NCI-H146 treated with DMSO at 0.1 percent for 48 hours (cell line): ENCODE data around the gene STRN4.
A peak's percentile ranks its signal among the peaks of the same experiment; 100 is the strongest.
"Not testable (repeated sequence)": the region's sequence is repeated elsewhere in the genome, so short reads cannot be mapped to it uniquely, and the experiment has no call there.

ENCODE experiments used
- DNase-seq: peaks from one replicate; lab custom pipeline; 2025; ENCODE audit not compliant: unreplicated experiment; lab: John Stamatoyannopoulos, UW

STRN4 gene

DNA sequence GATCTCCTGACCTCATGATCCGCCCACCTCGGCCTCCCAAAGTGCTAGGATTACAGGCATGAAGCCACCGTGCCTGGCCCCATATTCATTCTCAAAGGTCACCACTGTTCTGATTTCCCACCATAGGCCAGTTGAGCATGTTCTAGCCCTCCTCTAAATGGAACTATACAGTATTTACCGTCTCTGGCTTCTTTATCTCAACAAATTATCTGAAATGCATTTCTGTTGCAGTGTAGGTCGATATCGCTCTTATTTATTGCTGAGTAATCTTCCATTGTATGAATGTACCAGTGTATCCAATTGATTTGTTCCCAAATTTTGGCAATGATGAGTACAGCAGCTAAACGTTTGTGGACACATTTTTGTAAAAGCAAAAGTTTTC lies 26.8 kb upstream of the STRN4 start:
- no peak for DNase-seq

DNA sequence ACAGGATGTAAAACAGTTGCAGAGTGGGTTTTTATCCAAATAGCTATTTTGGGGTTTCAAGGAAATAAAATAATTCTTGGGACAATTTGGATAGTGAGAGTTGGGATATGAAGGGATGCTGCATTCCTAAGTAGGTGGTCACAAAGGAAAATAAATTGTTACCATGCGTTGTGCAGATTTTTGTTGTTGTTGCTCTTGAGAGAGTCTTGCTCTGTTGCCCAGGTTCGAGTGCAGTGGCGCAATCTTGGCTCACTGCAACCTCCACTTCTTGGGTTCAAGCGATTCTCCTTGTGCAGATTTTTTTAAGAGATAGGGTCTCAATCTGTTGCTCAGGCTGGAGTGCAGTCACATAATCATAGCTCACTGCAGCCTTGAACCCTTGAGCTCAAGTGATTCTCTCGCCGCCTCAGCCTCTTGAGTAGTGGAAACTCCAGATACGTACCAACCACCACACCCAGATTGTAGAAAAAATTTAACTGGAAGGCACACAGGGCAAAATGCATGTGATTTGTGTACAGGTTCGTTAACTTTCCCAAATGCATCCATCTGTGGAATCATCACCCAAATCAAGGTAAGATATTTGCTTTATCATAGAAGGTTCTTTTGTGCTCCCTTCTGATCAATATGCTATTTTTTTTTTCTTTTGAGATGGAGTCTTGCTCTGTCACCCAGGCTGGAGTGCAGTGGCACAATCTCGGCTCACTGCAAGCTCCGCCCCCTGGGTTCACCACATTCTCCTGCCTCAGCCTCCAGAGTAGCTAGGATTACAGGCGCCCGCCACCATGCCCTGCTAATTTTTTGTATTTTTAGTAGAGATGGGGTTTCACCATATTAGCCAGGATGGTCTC lies 26.1 kb upstream of the STRN4 start:
- DNase-seq: no peak

DNA sequence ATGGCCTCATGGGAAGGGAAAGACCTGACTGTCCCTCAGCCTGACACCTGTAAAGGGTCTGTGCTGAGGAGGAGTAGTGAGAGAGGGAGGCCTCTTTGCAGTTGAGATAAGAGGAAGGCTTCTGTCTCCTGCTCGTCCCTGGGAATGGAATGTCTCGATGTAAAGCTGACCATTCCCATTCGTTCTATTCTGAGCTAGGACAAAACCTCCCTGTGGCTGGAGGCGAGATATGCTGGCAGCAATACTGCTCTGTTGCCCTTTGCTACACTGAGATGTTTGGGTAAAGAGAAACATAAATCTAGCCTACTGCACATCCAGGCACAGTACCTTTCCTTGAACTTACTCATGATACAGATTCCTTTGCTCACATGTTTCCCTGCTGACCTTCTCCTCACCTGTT lies 22.5 kb upstream of the STRN4 start:
- DNase-seq: not testable (repeated sequence)

DNA sequence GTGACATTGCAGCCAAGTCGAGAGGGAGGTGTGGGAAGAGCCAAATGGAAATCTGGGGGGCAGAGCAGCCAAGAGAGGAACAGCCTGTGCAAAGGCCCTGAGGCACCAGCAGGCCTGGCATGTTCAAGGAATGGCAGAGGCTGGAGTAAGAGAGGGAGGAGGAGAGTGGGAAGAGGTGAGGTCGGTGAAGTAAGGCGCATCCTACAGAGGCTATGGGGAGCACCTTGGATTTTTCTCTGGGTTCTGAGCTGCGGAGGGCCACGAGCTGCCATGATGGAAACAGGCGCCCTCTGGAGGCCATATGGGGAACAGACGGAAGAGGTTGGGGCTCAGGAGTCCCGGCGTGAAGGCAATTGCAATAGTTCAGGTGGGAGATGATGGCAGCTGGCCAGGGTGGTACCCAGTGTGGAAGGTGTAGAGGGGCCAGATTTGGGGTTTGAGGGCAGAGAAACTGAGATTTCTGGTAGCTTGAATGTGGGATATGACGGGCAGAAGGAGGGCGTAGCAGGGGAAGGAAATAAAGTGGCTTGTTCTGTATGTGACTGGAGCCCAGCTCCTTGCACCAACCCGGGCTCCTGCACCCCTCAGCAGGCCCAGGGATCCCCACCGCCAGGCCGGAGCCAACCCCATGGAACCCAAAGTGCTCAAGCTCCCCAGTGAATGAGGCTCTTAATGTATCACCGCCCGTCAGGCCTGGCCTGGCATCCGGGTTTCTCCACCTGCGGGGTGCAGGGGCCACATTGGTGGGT lies 20.5 kb upstream of the STRN4 start:
- DNase-seq: peak; percentile 35

DNA sequence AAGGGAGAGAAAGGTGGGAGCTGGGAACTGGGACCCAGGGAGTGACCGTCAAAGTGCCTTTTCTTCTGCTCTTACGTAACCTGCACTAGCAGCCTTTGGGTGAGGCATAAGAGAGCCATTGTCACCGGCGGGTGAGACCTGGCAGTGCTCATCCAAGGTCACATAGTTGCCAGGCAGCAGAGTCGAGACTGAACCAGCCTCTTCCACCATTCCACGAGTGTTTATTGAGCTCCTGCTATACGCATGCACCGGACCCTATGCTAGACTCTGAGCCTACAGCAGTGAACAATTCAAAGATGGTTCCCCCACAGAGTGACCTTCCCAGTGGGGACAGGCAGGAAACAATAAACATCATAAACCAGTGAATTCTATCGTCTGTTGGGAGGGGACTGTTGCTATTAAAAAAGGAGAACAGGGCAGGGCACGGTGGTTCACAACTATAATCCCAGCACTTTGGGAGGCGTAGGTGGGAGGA lies 18.6 kb upstream of the STRN4 start:
- no peak for DNase-seq

DNA sequence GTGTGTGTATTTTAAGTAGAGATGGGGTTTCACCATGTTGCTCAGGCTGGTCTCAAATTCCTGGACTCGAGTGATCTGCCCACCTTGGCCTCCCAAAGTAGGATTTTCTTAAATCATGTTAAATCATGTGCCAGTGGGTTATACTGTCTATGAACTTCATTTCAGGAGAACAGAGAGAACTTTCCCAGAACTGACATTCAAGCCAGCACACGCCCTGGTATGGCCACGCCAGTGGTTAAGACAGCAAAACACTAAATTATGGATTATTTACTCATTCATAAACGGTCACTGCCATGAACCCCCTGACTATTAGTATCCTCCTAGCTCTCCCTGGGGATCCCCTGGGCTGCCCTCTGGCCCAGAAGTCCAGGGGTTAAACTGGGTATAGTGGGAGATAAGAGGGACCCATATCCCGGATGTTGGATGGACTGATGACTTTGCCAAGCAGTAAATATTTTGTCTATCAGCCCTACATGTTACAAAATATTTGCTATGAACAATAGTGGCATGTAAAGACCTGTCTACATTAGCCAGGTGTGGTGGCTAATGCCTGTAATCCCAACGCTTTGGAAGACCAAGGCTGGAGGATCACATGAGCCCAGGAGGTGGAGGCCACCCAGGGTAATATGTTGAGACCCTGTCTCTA lies 16.1 kb upstream of the STRN4 start:
- no peak for DNase-seq

DNA sequence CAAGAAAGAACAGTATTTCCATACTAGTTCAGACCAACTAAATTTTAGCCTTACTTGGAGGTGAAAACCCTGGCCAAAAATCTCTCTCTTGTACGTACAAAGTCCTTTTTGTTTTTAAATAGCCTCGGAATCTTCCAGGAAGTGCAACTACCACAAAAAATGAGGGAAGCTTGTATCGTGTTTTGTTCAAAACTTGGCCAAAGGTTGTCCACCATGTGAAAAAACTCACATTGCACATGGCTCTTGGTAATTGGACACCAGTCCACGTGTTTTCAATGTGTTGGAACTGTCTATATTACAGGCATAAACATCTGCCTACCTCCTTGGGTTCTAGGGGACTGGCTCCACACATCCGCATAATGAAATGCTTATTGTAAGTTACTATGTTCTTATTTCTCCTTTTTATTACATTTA lies 15.2 kb upstream of the STRN4 start:
- no peak for DNase-seq

DNA sequence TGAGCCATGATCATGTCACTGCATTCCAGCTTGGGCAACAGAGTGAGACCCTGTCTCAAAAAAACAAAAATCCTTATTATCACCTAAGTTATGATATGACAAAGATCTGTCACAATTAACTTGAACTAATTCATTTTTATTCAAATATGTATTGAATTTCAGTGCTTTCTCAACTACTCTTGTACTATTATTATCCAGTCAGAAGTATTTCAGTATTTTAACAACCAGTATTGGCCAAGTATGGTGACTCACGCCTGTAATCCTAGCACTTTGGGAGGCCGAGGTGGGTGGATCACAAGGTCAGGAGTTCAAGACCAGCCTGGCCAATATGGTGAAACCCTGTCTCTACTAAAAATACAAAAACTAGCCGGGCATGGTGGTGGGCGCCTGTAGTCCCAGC lies 14.6 kb upstream of the STRN4 start:
- not testable (repeated sequence) for DNase-seq

DNA sequence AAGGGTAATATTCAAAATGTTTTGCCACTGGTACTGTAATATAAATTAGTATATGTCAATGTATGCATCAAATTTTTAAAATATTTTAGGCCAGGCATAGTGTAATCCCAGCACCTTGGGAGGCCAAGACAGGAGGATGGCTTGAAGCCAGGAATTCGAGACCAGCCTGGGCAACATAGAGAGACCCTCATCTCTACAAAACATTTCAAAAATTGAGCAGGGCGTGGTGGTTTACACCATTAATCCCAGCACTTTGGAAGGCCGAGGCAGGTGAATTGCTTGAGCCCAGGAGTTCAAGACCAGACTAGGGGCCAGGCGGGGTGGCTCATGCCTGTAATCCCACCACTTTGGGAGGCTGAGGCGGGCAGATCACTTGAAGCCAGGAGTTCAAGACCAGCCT lies 14.1 kb upstream of the STRN4 start:
- no peak for DNase-seq

DNA sequence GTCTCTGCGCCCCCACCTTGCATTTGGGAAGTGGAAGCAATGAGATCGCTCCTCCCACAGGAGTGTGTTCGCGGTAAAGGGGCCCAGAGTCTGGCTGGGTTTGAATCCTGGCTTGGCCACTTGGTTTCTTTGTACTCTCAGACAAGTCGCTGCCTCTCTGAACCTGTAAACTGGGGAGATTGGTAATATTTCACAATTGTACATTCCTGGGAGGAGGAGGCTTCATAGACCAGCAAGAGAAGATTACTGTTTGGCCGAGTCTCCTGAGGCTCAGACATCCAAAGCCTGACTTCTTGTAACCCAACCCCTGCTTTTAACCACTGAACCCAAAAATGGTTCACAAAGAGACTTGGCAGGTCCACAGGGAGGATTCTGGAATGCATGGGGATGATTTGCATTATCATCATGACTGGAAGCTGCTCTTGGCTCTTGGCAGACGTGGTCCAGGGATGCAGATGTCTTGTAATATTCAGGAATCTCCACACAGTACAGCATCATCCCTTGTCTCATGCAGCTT lies 13.6 kb upstream of the STRN4 start:
- DNase-seq: no peak

DNA sequence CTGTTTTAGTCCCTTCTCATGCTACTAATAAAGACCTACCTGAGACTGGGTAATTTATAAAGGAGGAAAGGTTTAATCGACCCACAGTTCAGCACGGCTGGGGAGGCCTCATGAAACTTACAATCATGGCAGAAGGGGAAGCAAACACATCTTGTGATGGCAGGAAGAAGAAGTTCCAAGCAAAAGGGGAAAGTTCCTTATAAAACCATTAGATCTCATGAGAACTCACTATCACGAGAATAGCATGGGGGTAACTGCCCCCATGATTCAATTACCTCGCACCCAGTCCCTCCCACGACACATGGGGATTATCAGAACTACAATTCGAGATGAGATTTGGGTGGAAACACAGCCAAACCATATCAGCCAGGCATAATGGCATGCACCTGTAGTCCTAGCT lies 13.0 kb upstream of the STRN4 start:
- DNase-seq: no peak

DNA sequence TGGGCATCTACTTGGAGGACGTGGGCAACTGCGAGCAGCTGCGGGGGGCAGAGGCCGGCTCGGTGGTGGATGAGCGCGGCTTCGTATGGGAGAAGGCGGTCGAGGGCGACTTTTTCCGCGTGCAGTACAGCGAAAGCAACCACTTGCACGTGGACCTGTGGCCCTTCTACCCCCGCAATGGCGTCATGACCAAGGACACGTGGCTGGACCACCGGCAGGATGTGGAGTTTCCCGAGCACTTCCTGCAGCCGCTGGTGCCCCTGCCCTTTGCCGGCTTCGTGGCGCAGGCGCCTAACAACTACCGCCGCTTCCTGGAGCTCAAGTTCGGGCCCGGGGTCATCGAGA lies 10.3 kb upstream of the STRN4 start:
- DNase-seq: no peak

DNA sequence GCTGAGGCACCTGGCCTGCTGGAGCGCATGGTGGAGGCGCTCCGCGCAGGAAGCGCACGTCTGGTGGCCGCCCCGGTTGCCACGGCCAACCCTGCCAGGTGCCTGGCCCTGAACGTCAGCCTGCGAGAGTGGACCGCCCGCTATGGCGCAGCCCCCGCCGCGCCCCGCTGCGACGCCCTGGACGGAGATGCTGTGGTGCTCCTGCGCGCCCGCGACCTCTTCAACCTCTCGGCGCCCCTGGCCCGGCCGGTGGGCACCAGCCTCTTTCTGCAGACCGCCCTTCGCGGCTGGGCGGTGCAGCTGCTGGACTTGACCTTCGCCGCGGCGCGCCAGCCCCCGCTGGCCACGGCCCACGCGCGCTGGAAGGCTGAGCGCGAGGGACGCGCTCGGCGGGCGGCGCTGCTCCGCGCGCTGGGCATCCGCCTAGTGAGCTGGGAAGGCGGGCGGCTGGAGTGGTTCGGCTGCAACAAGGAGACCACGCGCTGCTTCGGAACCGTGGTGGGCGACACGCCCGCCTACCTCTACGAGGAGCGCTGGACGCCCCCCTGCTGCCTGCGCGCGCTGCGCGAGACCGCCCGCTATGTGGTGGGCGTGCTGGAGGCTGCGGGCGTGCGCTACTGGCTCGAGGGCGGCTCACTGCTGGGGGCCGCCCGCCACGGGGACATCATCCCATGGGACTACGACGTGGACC lies 9.7 kb upstream of the STRN4 start:
- no peak for DNase-seq

DNA sequence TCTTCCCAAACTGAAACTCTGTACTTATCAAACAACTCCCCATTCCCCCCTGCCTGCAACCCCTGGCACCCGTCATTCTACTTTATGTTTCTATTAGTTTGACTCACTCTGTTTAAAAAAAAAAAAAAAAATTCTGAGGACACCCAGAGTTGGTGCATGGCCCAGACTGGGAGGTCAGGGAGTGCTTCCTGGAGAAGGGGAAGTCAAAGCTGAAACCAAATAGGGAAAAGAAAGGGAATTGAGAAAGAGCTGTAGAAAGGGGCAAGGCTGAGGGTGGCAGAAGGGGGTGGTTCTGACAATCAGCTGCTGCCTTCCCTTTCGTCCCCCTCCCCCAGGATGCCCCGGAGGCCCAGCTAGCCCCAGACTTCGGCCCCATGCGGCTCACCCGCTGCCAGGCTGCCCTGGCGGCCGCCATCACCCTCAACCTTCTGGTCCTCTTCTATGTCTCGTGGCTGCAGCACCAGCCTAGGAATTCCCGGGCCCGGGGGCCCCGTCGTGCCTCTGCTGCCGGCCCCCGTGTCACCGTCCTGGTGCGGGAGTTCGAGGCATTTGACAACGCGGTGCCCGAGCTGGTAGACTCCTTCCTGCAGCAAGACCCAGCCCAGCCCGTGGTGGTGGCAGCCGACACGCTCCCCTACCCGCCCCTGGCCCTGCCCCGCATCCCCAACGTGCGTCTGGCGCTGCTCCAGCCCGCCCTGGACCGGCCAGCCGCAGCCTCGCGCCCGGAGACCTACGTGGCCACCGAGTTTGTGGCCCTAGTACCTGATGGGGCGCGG lies 9.0 kb upstream of the STRN4 start:
- no peak for DNase-seq

DNA sequence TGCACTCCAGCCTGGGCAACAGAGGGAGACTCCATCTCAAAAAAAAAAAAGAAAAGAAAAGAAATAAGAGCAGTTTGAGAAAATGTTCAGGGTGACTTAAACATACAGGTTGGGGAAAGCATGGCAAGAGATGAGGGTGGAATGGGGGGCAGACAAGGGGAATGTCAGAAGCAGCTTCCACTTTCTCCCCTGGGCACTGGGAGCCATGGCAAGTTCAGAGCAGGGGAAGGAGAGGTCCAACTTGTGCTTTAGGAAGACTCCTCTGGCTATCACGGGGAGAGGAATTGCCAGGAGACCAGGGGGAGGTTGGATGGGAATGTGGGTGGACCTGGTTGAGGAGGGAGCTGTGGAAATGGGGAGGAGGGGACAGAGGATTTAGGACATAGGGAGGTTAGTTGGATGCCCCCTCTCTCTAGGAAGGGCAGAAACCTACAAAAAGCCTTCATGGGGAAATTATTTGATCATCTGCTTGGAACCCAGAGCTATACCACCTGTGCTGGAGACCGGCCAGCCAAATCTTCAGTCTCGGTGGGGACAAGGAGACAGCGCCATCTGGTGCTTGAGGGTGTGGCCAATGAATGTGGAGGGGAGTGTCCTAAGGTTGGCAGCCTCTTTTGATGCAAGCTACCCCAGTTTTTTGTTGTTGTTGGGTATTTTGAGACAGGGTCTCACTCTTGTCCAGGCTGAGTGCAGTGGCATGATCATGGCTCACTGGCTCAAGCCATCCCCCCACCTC lies 7.3 kb upstream of the STRN4 start:
- DNase-seq: no peak

DNA sequence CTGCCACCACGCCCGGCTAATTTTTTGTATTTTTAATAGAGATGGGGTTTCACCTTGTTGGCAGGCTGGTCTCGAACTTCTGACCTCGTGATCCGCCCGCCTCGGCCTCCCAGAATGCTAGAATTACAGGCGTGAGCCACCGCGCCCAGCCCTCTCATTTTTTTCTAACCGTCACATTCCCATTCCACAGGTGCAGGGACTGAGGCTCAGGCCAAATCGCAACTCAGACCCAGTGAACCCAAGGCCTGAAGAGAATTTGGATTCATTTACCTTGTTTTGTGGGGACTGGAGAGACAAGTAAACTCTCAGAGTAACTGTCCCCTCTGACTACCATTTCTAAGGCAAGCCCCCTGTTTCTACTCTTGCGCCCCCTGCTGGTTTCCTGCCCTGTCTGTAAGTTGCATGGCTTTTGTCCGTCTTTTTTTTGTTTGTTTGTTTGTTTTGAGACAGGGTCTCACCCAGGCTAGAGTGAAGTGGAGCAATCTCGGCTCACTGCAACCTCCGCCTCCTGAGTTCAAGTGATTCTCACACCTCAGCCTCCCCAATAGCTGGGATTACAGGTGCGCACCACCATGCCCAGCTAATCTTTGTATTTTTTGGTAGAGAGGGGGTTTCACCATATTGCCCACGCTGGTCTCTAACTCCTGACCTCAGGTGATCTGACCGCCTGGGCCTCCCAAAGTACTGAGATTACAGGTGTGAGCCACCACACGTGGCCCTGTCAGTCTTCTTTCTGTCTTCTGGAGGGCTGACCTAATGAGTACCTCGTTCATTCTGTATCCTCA lies 2.3 kb upstream of the STRN4 start:
- DNase-seq: peak; percentile 4

DNA sequence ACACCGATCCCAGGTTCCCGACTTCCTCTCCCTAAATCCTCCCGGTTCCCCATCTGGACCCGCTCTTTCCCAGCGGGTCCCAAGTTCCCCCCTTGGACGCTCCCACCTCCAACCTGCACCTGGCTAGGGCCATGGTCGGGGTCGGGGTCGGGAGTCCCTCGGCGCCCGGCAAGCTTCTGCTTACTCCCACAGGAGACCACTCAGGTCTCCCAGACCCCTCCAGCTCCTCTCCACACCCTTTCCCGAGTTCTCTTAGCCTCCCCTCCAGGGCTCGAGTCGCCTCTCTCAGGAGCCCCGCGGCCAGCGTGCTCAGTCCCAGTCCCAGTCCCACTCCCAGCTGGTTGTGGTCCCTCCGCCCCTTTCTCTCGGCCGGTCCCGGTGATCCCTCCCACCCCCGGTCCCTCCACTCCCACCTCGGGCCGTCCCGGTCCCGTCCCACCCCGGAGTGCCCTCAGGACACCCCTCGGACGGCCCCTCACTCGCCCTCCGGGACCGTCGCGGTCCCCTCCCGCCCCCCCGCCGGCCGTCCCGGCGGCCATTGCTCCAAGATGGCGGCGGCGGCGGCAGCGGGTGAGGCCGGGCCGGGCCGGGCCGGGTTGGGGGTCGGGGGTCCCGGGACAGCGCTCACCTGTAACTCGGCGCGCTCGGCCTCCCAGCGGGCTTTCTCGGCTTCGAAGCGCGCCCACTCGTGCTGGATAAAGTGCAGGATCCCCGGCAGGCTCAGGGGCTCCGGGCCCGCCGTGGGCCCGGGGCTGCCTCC lies 549 bp downstream of the STRN4 start, which contains the start of gene FKRP:
FKRP (plus strand) TSS at position 537 of the 760 bp plus-strand sequence. CDS start 9,394 bp downstream, outside the sequence.
- no peak for DNase-seq

DNA sequence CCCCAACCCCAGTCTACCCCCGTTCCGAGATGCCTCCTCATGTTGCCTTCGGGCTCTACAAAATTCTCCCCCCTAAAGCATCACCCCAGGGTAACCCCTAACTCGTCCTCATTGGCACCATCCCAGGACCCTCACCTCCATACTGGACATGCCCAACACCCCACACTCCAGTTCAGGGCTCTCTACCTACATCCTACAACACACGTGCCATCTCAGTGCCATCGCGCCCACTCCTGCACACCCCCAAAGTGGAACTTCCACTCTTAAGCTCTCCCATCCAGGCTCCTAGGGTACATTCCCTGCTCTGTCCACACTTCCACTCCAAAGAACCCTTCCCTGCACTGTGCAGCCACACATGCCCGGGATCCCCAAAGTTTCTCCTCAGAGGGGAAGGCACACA lies 1.2 kb downstream of the STRN4 start:
- DNase-seq: no peak
